ENCODE data around the gene ME1.

Gene ME1

DNA sequence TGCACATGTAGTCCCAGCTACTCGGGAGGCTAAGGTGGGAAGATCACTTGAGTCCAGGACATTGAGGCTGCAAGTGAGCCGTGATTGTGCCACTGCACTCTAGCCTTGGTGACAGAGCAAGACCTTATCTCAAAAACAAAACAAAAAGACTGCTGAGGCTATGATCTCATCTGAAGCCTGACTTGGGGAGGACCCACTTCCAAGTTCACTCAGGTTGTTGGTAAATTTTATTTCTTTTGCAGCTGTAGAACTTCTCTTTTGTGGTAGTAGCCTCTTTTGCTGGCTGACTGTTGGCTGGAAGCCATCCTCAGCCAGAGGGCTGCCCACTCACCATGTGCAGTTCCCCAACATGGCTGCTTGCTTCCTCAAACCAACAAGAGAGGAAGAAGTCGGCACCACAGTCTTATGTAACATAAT is 36.8 kb upstream of the ME1 start:
- no peaks in the 10 kb centered on the region for H3K36me3 ChIP-seq (replicated peaks in 1 of 2; ENCODE audit: control insufficient read depth in 2 of 2, insufficient read depth in 2 of 2, low read length in 2 of 2)
- no peak overlapping the region for H2AFZ ChIP-seq (ENCODE audit: low read length)
- H2BK15ac ChIP-seq (ENCODE audit: low read length) = no peak overlapping the region
- H3K4ac ChIP-seq (ENCODE audit: low read length) = no peak overlapping the region
- no peaks in the 10 kb centered on the region for H3K9me3 ChIP-seq (replicated peaks in 1 of 2; ENCODE audit: control insufficient read depth in 2 of 2, insufficient read depth in 1 of 2, low read depth in 1 of 2, low read length in 2 of 2)
- no CpG with 5 or more reads among the region's 3 CpGs for WGBS, 2 donors (ENCODE audit: extremely low coverage in 2 of 2, insufficient read length in 2 of 2, insufficient replicate concordance in 1 of 2)
- H2BK120ac ChIP-seq (ENCODE audit: low read depth, low read length) = no peak overlapping the region
- no peak for DNase-seq (ENCODE audit: low spot score)
- H3K4me3 ChIP-seq (ENCODE audit: low read length in 2 of 2) = no peak overlapping the region
- no peak overlapping the region for H2BK12ac ChIP-seq (ENCODE audit: low read length)
- no peak overlapping the region for H4K91ac ChIP-seq (ENCODE audit: low read depth, low read length, poor library complexity)
- no peak overlapping the region for H2BK5ac ChIP-seq (ENCODE audit: low read length)
- no peak overlapping the region for H3K9ac ChIP-seq (ENCODE audit: low read depth, low read length, poor library complexity)
- H3K79me1 ChIP-seq (ENCODE audit: low read depth, low read length) = no peaks in the 10 kb centered on the region
- no peak overlapping the region for H3K18ac ChIP-seq (ENCODE audit: low read length)
- no peak overlapping the region for H3K4me2 ChIP-seq (ENCODE audit: insufficient read depth, low read length, poor library complexity, severe bottlenecking)
- no peak overlapping the region for H3K14ac ChIP-seq (ENCODE audit: low read length)
- no peak overlapping the region for H3K23ac ChIP-seq (ENCODE audit: low read depth, low read length, poor library complexity)
- H3K4me1 ChIP-seq (ENCODE audit: control insufficient read depth in 2 of 2, insufficient read depth in 1 of 2, low read depth in 1 of 2, low read length in 2 of 2) = no peaks in the 10 kb centered on the region
- no peak overlapping the region for H2AK5ac ChIP-seq (ENCODE audit: low read depth, low read length)
- no peak overlapping the region for H4K8ac ChIP-seq (ENCODE audit: low read depth, low read length)
- no peaks in the 10 kb centered on the region for H3K27me3 ChIP-seq (ENCODE audit: control insufficient read depth in 3 of 3, insufficient read depth in 3 of 3, low read depth in 1 of 3, low read length in 3 of 3)
- H3K27ac ChIP-seq (replicated peaks; ENCODE audit: low read length) = no peak overlapping the region

DNA sequence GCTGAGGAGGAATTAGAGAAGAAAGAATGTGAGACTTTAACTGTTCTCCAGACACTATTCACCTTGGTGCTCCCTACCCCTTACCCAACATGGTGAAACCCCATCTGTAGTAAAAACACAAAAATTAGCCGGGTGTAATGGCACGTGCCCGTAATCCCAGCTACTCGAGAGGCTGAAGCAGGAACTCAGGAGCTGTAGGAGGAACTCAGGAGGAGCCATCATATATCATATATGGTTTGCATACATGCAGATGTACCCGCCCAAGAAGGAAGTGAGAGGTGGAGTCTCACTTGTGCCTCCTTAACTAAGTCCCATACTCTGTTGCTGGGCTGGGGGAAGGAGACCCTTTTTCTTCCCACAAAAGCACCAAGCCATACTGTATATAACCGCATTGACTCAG is 35.5 kb upstream of the ME1 start:
- H3K14ac ChIP-seq (ENCODE audit: low read length) = no peak overlapping the region
- no peak overlapping the region for H4K91ac ChIP-seq (ENCODE audit: low read depth, low read length, poor library complexity)
- whole genome bisulfite sequencing, 2 donors (ENCODE audit: extremely low coverage in 2 of 2, insufficient read length in 2 of 2, insufficient replicate concordance in 1 of 2) = no CpG with 5 or more reads among the region's 6 CpGs
- H2BK15ac ChIP-seq (ENCODE audit: low read length) = no peak overlapping the region
- H3K36me3 ChIP-seq (replicated peaks in 1 of 2; ENCODE audit: control insufficient read depth in 2 of 2, insufficient read depth in 2 of 2, low read length in 2 of 2) = no peaks in the 10 kb centered on the region
- H3K4me2 ChIP-seq (ENCODE audit: insufficient read depth, low read length, poor library complexity, severe bottlenecking) = no peak overlapping the region
- H3K9me3 ChIP-seq (replicated peaks in 1 of 2; ENCODE audit: control insufficient read depth in 2 of 2, insufficient read depth in 1 of 2, low read depth in 1 of 2, low read length in 2 of 2) = no peaks in the 10 kb centered on the region
- no peaks in the 10 kb centered on the region for H3K4me1 ChIP-seq (ENCODE audit: control insufficient read depth in 2 of 2, insufficient read depth in 1 of 2, low read depth in 1 of 2, low read length in 2 of 2)
- H2AK5ac ChIP-seq (ENCODE audit: low read depth, low read length) = no peak overlapping the region
- no peak overlapping the region for H2BK12ac ChIP-seq (ENCODE audit: low read length)
- H3K18ac ChIP-seq (ENCODE audit: low read length) = no peak overlapping the region
- DNase-seq (ENCODE audit: low spot score) = no peak
- H2BK5ac ChIP-seq (ENCODE audit: low read length) = no peak overlapping the region
- H3K9ac ChIP-seq (ENCODE audit: low read depth, low read length, poor library complexity) = no peak overlapping the region
- H3K27ac ChIP-seq (replicated peaks; ENCODE audit: low read length) = no peak overlapping the region
- H3K4me3 ChIP-seq (ENCODE audit: low read length in 2 of 2) = no peak overlapping the region
- H3K23ac ChIP-seq (ENCODE audit: low read depth, low read length, poor library complexity) = no peak overlapping the region
- no peak overlapping the region for H4K8ac ChIP-seq (ENCODE audit: low read depth, low read length)
- no peak overlapping the region for H3K4ac ChIP-seq (ENCODE audit: low read length)
- H2BK120ac ChIP-seq (ENCODE audit: low read depth, low read length) = no peak overlapping the region
- no peak overlapping the region for H2AFZ ChIP-seq (ENCODE audit: low read length)
- no peaks in the 10 kb centered on the region for H3K27me3 ChIP-seq (ENCODE audit: control insufficient read depth in 3 of 3, insufficient read depth in 3 of 3, low read depth in 1 of 3, low read length in 3 of 3)
- no peaks in the 10 kb centered on the region for H3K79me1 ChIP-seq (ENCODE audit: low read depth, low read length)

DNA sequence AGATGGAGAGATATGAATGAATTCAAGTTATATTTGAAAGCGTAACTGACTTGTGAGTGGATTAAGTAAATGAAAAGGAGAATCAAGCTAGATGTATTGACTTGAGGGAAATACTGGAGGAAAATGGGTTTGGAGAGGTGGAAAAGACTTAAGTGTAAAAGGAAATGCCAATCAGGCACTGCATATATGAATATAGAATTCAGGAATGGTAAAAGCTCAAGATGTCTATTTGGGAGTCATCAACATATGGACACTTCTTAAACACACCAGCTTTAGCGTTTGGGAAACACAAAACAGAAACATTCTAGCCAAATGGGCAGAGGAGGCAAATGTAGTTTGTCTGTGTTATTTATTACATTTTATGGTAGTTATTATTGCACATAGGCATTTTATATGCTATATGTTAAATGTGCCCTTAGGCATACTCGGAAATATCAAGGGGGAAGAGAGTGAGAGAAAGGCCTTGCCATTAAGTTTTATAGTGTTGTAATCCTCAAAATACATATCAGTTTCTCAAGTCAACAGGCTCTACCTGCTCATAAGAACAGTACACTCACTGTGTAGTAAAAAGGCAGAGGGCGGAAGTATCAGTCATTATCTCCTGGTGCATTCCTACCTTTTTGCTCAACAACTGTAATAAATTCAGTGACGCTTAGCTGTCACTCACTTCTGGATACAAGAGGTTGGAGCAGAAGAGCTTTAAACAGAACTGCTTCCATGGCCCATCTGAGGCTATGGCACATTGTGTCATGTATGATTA is 33.7 kb upstream of the ME1 start:
- no peak overlapping the region for H3K23ac ChIP-seq (ENCODE audit: low read depth, low read length, poor library complexity)
- H3K9me3 ChIP-seq (replicated peaks in 1 of 2; ENCODE audit: control insufficient read depth in 2 of 2, insufficient read depth in 1 of 2, low read depth in 1 of 2, low read length in 2 of 2) = peaks cover 0 to 1% of the 10 kb centered on the region in 2 donors
- no peak overlapping the region for H2BK120ac ChIP-seq (ENCODE audit: low read depth, low read length)
- DNase-seq (ENCODE audit: low spot score) = no peak
- H3K4ac ChIP-seq (ENCODE audit: low read length) = no peak overlapping the region
- H2BK15ac ChIP-seq (ENCODE audit: low read length) = no peak overlapping the region
- no peak overlapping the region for H3K9ac ChIP-seq (ENCODE audit: low read depth, low read length, poor library complexity)
- H3K14ac ChIP-seq (ENCODE audit: low read length) = no peak overlapping the region
- peaks cover 0 to 2% of the 10 kb centered on the region in 2 donors for H3K36me3 ChIP-seq (replicated peaks in 1 of 2; ENCODE audit: control insufficient read depth in 2 of 2, insufficient read depth in 2 of 2, low read length in 2 of 2)
- no peak overlapping the region for H3K4me2 ChIP-seq (ENCODE audit: insufficient read depth, low read length, poor library complexity, severe bottlenecking)
- H3K4me1 ChIP-seq (ENCODE audit: control insufficient read depth in 2 of 2, insufficient read depth in 1 of 2, low read depth in 1 of 2, low read length in 2 of 2) = no peaks in the 10 kb centered on the region
- H2BK5ac ChIP-seq (ENCODE audit: low read length) = no peak overlapping the region
- no peak overlapping the region for H2BK12ac ChIP-seq (ENCODE audit: low read length)
- no peak overlapping the region for H4K91ac ChIP-seq (ENCODE audit: low read depth, low read length, poor library complexity)
- no peak overlapping the region for H2AFZ ChIP-seq (ENCODE audit: low read length)
- no peak overlapping the region for H3K27ac ChIP-seq (replicated peaks; ENCODE audit: low read length)
- no peak overlapping the region for H4K8ac ChIP-seq (ENCODE audit: low read depth, low read length)
- no peaks in the 10 kb centered on the region for H3K27me3 ChIP-seq (ENCODE audit: control insufficient read depth in 3 of 3, insufficient read depth in 3 of 3, low read depth in 1 of 3, low read length in 3 of 3)
- H3K18ac ChIP-seq (ENCODE audit: low read length) = no peak overlapping the region
- no peak overlapping the region for H2AK5ac ChIP-seq (ENCODE audit: low read depth, low read length)
- H3K4me3 ChIP-seq (ENCODE audit: low read length in 2 of 2) = no peak overlapping the region
- 100% methylated on average over 1 of the region's 5 CpGs; no CpG with 5 or more reads in 1 of the 2 donors for WGBS, 2 donors (ENCODE audit: extremely low coverage in 2 of 2, insufficient read length in 2 of 2, insufficient replicate concordance in 1 of 2)
- no peaks in the 10 kb centered on the region for H3K79me1 ChIP-seq (ENCODE audit: low read depth, low read length)

DNA sequence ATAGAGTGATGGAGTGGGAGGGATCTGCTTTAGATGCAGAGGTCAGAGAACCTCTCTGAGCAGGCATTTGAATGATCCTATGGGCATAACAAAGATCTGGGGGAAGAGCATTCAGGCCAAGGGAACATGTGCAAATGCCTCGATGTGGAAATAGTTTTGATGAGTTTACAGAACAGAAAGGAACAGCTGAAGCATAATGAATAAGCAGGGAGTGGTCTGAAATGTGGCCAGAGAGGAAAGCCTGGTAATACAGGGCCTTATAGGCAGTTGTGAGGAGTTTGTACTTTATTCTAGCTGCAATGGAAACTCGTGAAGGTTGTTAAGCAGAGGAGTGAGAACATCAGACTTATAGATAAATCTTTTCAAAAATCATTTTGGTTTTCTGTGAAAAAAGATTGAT is 33.0 kb upstream of the ME1 start:
- Histone ChIP-seq H4K91ac (ENCODE audit: low read depth, low read length, poor library complexity) (no peak overlapping the region), H3K4me3 (ENCODE audit: low read length in 2 of 2) (no peak overlapping the region), H3K4me2 (ENCODE audit: insufficient read depth, low read length, poor library complexity, severe bottlenecking) (no peak overlapping the region), H3K27me3 (ENCODE audit: control insufficient read depth in 3 of 3, insufficient read depth in 3 of 3, low read depth in 1 of 3, low read length in 3 of 3) (no peaks in the 10 kb centered on the region), H3K4me1 (ENCODE audit: control insufficient read depth in 2 of 2, insufficient read depth in 1 of 2, low read depth in 1 of 2, low read length in 2 of 2) (no peaks in the 10 kb centered on the region), H3K9ac (ENCODE audit: low read depth, low read length, poor library complexity) (no peak overlapping the region), H3K27ac (replicated peaks; ENCODE audit: low read length) (no peak overlapping the region), H2BK12ac (ENCODE audit: low read length) (no peak overlapping the region), H3K9me3 (replicated peaks in 1 of 2; ENCODE audit: control insufficient read depth in 2 of 2, insufficient read depth in 1 of 2, low read depth in 1 of 2, low read length in 2 of 2) (peaks cover 0 to 1% of the 10 kb centered on the region in 2 donors), H2BK5ac (ENCODE audit: low read length) (no peak overlapping the region), H4K8ac (ENCODE audit: low read depth, low read length) (no peak overlapping the region), H3K79me1 (ENCODE audit: low read depth, low read length) (no peaks in the 10 kb centered on the region), H2BK15ac (ENCODE audit: low read length) (no peak overlapping the region), H3K23ac (ENCODE audit: low read depth, low read length, poor library complexity) (no peak overlapping the region), H3K18ac (ENCODE audit: low read length) (no peak overlapping the region), H2BK120ac (ENCODE audit: low read depth, low read length) (no peak overlapping the region), H3K14ac (ENCODE audit: low read length) (no peak overlapping the region), H3K36me3 (replicated peaks in 1 of 2; ENCODE audit: control insufficient read depth in 2 of 2, insufficient read depth in 2 of 2, low read length in 2 of 2) (peaks cover 0 to 2% of the 10 kb centered on the region in 2 donors), H2AFZ (ENCODE audit: low read length) (no peak overlapping the region), H3K4ac (ENCODE audit: low read length) (no peak overlapping the region), H2AK5ac (ENCODE audit: low read depth, low read length) (no peak overlapping the region)
- no CpG with 5 or more reads among the region's 2 CpGs for WGBS, 2 donors (ENCODE audit: extremely low coverage in 2 of 2, insufficient read length in 2 of 2, insufficient replicate concordance in 1 of 2)
- no peak for DNase-seq (ENCODE audit: low spot score)

Data from neuronal stem cell (in vitro differentiated cells).